ENCODE measurements around the gene PALD1.

Gene PALD1

DNA sequence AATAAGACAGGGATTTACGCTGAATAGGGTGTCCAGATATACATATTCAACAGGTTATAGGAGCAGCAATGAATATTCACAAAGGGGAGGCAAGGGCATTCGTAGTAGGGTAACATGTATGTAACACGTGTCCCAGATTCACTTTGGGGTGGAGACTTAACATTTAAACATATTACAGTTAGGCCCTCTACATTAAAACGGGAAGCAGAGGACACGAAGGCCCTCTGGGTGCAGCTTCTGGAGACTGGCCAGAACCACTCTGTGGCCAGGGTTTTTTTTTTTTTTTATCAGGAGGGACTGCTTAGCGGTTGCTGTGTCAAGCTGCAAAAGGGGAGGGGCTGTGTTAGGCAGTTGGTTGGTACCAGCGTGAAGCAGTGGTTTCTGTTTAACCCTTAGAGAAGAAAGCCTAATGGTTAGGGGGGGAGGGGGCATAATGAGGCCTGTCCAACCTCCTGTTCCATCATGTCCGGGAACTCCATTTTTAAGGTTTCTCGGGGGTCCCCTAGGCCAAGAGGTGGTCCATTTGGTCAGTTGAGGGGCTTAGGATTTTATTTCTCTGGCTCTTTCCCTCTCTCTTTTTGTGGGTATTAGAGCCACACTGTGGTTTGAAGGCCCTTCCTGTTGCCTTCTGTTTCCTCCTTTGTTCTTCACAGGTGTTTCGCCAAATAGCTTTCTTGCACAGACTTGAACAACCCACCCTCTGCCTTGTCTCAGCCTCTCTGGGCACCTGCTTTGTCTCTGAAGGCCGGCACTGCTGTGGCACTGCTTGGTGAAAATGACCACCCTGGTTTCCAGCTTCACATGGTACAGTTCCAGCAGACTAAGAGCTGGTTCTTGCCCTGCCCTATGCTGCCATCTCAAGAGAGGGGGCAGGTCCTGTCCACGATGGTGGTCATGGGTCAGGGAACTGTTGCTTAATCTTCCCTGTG lies 97.6 kb downstream of the PALD1 start:
- TF ChIP-seq NFIC (IDR thresholded peaks at IDR 0.05), result peak; percentile 37
- no peak for TF ChIP-seq YY1 (IDR thresholded peaks at IDR 0.05; ENCODE audit: low read depth)
- no peak for TF ChIP-seq TAF1 (IDR thresholded peaks at IDR 0.05; ENCODE audit: low read depth)
- no peak for TF ChIP-seq EGR1 (IDR thresholded peaks at IDR 0.05)

DNA sequence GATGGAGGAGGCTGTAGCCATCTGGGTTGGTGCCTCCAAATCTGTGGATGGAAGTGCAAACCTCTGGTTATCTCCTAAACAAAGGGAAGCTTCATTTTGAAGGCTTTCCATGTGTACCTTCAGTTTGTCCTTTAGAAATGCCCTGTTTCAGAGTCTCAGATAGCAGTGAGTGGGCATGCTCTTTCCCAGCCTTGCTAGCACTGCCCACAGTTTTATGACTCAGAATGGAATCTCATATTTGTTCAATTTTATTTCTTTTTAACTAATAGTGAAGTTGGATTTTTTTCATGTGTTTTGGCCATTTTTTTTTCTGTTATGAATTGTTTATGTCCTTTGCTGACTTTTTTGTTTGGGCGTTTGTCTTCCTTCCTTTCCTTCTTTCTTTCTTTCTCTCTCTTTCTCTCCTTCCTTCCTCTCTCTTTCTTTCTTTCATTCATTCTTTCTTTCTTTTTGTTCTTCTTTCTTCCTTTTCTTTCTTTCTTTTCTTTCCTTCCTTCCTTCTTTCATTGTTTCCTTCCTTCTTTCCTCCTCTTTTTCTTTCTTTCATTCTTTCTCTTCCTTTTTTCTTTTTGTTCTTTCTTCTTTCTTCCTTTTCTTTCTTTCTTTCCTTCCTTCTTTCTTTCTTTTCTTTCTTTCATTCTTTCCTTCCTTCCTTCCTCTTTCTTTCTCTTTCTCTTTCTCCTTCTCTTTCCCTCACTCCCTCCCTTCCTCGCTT lies 98.4 kb downstream of the PALD1 start:
- TF ChIP-seq USF1 (IDR thresholded peaks at IDR 0.05) (no peak), ZBTB7A (IDR thresholded peaks at IDR 0.05; ENCODE audit: low read depth) (no peak), NFIC (IDR thresholded peaks at IDR 0.05) (no peak), EGR1 (IDR thresholded peaks at IDR 0.05) (no peak), RAD21 (IDR thresholded peaks at IDR 0.05; ENCODE audit: low read depth) (no peak), CEBPB (IDR thresholded peaks at IDR 0.05) (no peak), TAF1 (IDR thresholded peaks at IDR 0.05; ENCODE audit: low read depth) (no peak), EP300 (IDR thresholded peaks at IDR 0.05; ENCODE audit: borderline replicate concordance) (no peak), YY1 (IDR thresholded peaks at IDR 0.05; ENCODE audit: low read depth) (no peak), TEAD4 (IDR thresholded peaks at IDR 0.05) (no peak), CREB1 (IDR thresholded peaks at IDR 0.05; ENCODE audit: low read depth) (no peak), TCF12 (IDR thresholded peaks at IDR 0.05; ENCODE audit: low read depth) (no peak)
- TF ChIP-seq, protein P1, sequence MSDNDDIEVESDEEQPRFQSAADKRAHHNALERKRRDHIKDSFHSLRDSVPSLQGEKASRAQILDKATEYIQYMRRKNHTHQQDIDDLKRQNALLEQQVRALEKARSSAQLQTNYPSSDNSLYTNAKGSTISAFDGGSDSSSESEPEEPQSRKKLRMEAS (IDR thresholded peaks at IDR 0.05), result no peak
- TF ChIP-seq, protein P2, sequence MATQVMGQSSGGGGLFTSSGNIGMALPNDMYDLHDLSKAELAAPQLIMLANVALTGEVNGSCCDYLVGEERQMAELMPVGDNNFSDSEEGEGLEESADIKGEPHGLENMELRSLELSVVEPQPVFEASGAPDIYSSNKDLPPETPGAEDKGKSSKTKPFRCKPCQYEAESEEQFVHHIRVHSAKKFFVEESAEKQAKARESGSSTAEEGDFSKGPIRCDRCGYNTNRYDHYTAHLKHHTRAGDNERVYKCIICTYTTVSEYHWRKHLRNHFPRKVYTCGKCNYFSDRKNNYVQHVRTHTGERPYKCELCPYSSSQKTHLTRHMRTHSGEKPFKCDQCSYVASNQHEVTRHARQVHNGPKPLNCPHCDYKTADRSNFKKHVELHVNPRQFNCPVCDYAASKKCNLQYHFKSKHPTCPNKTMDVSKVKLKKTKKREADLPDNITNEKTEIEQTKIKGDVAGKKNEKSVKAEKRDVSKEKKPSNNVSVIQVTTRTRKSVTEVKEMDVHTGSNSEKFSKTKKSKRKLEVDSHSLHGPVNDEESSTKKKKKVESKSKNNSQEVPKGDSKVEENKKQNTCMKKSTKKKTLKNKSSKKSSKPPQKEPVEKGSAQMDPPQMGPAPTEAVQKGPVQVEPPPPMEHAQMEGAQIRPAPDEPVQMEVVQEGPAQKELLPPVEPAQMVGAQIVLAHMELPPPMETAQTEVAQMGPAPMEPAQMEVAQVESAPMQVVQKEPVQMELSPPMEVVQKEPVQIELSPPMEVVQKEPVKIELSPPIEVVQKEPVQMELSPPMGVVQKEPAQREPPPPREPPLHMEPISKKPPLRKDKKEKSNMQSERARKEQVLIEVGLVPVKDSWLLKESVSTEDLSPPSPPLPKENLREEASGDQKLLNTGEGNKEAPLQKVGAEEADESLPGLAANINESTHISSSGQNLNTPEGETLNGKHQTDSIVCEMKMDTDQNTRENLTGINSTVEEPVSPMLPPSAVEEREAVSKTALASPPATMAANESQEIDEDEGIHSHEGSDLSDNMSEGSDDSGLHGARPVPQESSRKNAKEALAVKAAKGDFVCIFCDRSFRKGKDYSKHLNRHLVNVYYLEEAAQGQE (IDR thresholded peaks at IDR 0.05; ENCODE audit: low read depth), result no peak

- TF ChIP-seq EP300 (IDR thresholded peaks at IDR 0.05; ENCODE audit: borderline replicate concordance) (no peak), NFIC (IDR thresholded peaks at IDR 0.05) (no peak), RAD21 (IDR thresholded peaks at IDR 0.05; ENCODE audit: low read depth) (no peak), FOXM1 (IDR thresholded peaks at IDR 0.05; ENCODE audit: borderline replicate concordance, low read depth) (no peak), EGR1 (IDR thresholded peaks at IDR 0.05) (no peak), TEAD4 (IDR thresholded peaks at IDR 0.05) (no peak), ZBTB7A (IDR thresholded peaks at IDR 0.05; ENCODE audit: low read depth) (no peak), YY1 (IDR thresholded peaks at IDR 0.05; ENCODE audit: low read depth) (no peak), CEBPB (IDR thresholded peaks at IDR 0.05) (no peak), USF1 (IDR thresholded peaks at IDR 0.05) (no peak), TCF12 (IDR thresholded peaks at IDR 0.05; ENCODE audit: low read depth) (no peak), TAF1 (IDR thresholded peaks at IDR 0.05; ENCODE audit: low read depth) (no peak), CREB1 (IDR thresholded peaks at IDR 0.05; ENCODE audit: low read depth) (no peak)
- TF ChIP-seq, protein P1 (IDR thresholded peaks at IDR 0.05), result no peak
- TF ChIP-seq, protein P2 (IDR thresholded peaks at IDR 0.05; ENCODE audit: low read depth), result no peak
Measured at GRCh38 chr10:70578371-70578947, 99.9 kb downstream of the PALD1 start.

DNA sequence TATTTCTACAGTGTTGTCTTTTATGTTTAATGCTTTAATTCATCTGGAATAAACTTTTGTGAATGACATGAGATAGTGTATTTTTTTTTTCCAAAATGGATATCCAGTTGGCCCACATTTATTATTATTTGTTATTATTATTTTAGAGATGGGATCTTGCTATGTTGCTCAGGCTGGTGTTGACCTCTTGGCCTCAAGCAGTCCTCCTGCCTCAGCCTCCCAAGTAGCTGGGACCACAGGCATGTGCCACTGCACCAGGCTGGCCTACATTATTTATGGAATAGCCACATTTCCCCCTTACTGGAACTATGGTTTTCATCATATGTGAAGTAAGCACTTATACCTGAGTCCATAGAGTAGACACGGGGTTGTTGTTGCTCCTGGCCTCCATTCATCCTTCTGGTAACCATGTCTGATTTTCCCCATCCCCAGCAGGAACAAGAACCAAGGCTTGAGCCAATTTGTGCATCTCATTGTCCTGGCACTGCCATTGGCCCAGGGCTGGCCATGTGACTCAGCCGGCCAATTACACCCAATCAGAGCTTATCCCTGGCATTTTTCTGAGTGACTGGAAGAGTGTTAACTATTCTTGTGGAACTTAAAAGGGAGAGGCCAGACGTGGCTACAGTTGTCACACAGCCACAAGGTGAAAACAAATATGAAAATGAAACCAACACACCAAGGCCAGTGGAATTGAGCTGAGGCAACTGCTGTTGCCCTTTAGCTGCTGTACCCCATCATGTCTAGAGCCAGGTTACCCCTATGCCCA lies 100.9 kb downstream of the PALD1 start:
- peak; percentile 84 for TF ChIP-seq USF1 (IDR thresholded peaks at IDR 0.05)
- TF ChIP-seq, protein P2 (IDR thresholded peaks at IDR 0.05; ENCODE audit: low read depth), result no peak

Data from Ishikawa (cell line).